Stimulated activated naive CD8-positive, alpha-beta T cell treated with anti-CD3 and anti-CD28 coated beads, Interleukin-15, Interleukin-2, amounts not matched to agents 100 ng/mL and 50 ng/mL, for 24 hours (primary cell): ENCODE data around the gene KIF16B.

Experiments
- H3K27ac Mint-ChIP-seq: one replicate; pipeline ENCODE4 v1.8.0; 2021; ENCODE audit warnings: mild to moderate bottlenecking, mixed read lengths
- H3K27me3 Mint-ChIP-seq: one replicate; pipeline ENCODE4 v1.8.0; 2021; ENCODE audit warnings: mixed read lengths
- H3K36me3 Mint-ChIP-seq: one replicate; pipeline ENCODE4 v1.8.0; 2021; ENCODE audit warnings: low read depth, mixed read lengths
- H3K4me1 Mint-ChIP-seq: one replicate; pipeline ENCODE4 v1.8.0; 2021; ENCODE audit warnings: low read depth, mixed read lengths
- H3K4me3 Mint-ChIP-seq: one replicate; pipeline ENCODE4 v1.8.0; 2021; ENCODE audit warnings: mild to moderate bottlenecking, mixed read lengths
- H3K9me3 Mint-ChIP-seq: one replicate; pipeline ENCODE4 v1.8.0; 2021; ENCODE audit warnings: mixed read lengths

KIF16B gene

GRCh38 chr20:16553684-16554083 lies 19.6 kb downstream of the KIF16B start:
- H3K36me3 Mint-ChIP-seq: peaks cover 8% of the 10 kb centered on the region
- no peaks in the 10 kb centered on the region for H3K4me1 Mint-ChIP-seq
- H3K27ac Mint-ChIP-seq: no peak overlapping the region
- no peak overlapping the region for H3K4me3 Mint-ChIP-seq
- H3K27me3 Mint-ChIP-seq: no peaks in the 10 kb centered on the region
- peaks cover 4% of the 10 kb centered on the region for H3K9me3 Mint-ChIP-seq

GRCh38 chr20:16553101-16553500 lies 20.1 kb downstream of the KIF16B start:
- peaks cover 8% of the 10 kb centered on the region for H3K36me3 Mint-ChIP-seq
- no peaks in the 10 kb centered on the region for H3K4me1 Mint-ChIP-seq
- H3K9me3 Mint-ChIP-seq: peaks cover 4% of the 10 kb centered on the region
- H3K4me3 Mint-ChIP-seq: no peak overlapping the region
- no peak overlapping the region for H3K27ac Mint-ChIP-seq
- H3K27me3 Mint-ChIP-seq: no peaks in the 10 kb centered on the region

GRCh38 chr20:16552015-16552414 lies 21.2 kb downstream of the KIF16B start:
- Mint-ChIP-seq H3K9me3 (peaks cover 4% of the 10 kb centered on the region), H3K27ac (no peak overlapping the region), H3K27me3 (no peaks in the 10 kb centered on the region), H3K4me1 (no peaks in the 10 kb centered on the region), H3K4me3 (no peak overlapping the region), H3K36me3 (peaks cover 8% of the 10 kb centered on the region)

- H3K4me1 Mint-ChIP-seq: no peaks in the 10 kb centered on the region
- H3K36me3 Mint-ChIP-seq: peaks cover 8% of the 10 kb centered on the region
- no peak overlapping the region for H3K4me3 Mint-ChIP-seq
- H3K27me3 Mint-ChIP-seq: no peaks in the 10 kb centered on the region
- H3K27ac Mint-ChIP-seq: no peak overlapping the region
- H3K9me3 Mint-ChIP-seq: peaks cover 4% of the 10 kb centered on the region
These were observed 21.6 kb downstream of the KIF16B start for GRCh38 chr20:16551607-16552006.

GRCh38 chr20:16548068-16548672 lies 25.1 kb downstream of the KIF16B start:
- Mint-ChIP-seq H3K4me1 (no peaks in the 10 kb centered on the region), H3K27me3 (no peaks in the 10 kb centered on the region), H3K9me3 (peaks cover 4% of the 10 kb centered on the region), H3K36me3 (peaks cover 7% of the 10 kb centered on the region), H3K27ac (no peak overlapping the region), H3K4me3 (no peak overlapping the region)

GRCh38 chr20:16544949-16545348 lies 28.3 kb downstream of the KIF16B start:
- Mint-ChIP-seq H3K9me3 (no peaks in the 10 kb centered on the region), H3K27ac (no peak overlapping the region), H3K27me3 (no peaks in the 10 kb centered on the region), H3K36me3 (no peaks in the 10 kb centered on the region), H3K4me3 (no peak overlapping the region), H3K4me1 (no peaks in the 10 kb centered on the region)

- Mint-ChIP-seq H3K4me3 (no peak overlapping the region), H3K4me1 (peaks cover 3% of the 10 kb centered on the region), H3K36me3 (no peaks in the 10 kb centered on the region), H3K27ac (no peak overlapping the region), H3K9me3 (no peaks in the 10 kb centered on the region), H3K27me3 (no peaks in the 10 kb centered on the region)
These were observed 30.8 kb downstream of the KIF16B start for GRCh38 chr20:16542477-16542876.

- H3K9me3 Mint-ChIP-seq: no peaks in the 10 kb centered on the region
- H3K4me1 Mint-ChIP-seq: peaks cover 3% of the 10 kb centered on the region
- no peak overlapping the region for H3K27ac Mint-ChIP-seq
- H3K4me3 Mint-ChIP-seq: no peak overlapping the region
- no peaks in the 10 kb centered on the region for H3K27me3 Mint-ChIP-seq
- H3K36me3 Mint-ChIP-seq: no peaks in the 10 kb centered on the region
These were observed 31.4 kb downstream of the KIF16B start for GRCh38 chr20:16541878-16542277.

- no peak overlapping the region for H3K4me3 Mint-ChIP-seq
- no peaks in the 10 kb centered on the region for H3K36me3 Mint-ChIP-seq
- H3K9me3 Mint-ChIP-seq: no peaks in the 10 kb centered on the region
- H3K4me1 Mint-ChIP-seq: peaks cover 3% of the 10 kb centered on the region
- H3K27ac Mint-ChIP-seq: no peak overlapping the region
- H3K27me3 Mint-ChIP-seq: no peaks in the 10 kb centered on the region
These were observed 32.0 kb downstream of the KIF16B start for GRCh38 chr20:16541226-16541625.

- Mint-ChIP-seq H3K9me3 (no peaks in the 10 kb centered on the region), H3K36me3 (no peaks in the 10 kb centered on the region), H3K4me1 (peaks cover 3% of the 10 kb centered on the region), H3K27ac (no peak overlapping the region), H3K27me3 (no peaks in the 10 kb centered on the region), H3K4me3 (no peak overlapping the region)
These were observed 33.8 kb downstream of the KIF16B start for GRCh38 chr20:16539280-16540021.

- Mint-ChIP-seq H3K36me3 (no peaks in the 10 kb centered on the region), H3K27me3 (no peaks in the 10 kb centered on the region), H3K4me1 (peaks cover 3% of the 10 kb centered on the region), H3K4me3 (no peak overlapping the region), H3K27ac (no peak overlapping the region), H3K9me3 (no peaks in the 10 kb centered on the region)
These were observed 34.5 kb downstream of the KIF16B start for GRCh38 chr20:16538779-16539178.

GRCh38 chr20:16537918-16538317 lies 35.3 kb downstream of the KIF16B start:
- peaks cover 3% of the 10 kb centered on the region for H3K4me1 Mint-ChIP-seq
- H3K36me3 Mint-ChIP-seq: no peaks in the 10 kb centered on the region
- H3K27ac Mint-ChIP-seq: no peak overlapping the region
- no peaks in the 10 kb centered on the region for H3K9me3 Mint-ChIP-seq
- H3K4me3 Mint-ChIP-seq: no peak overlapping the region
- no peaks in the 10 kb centered on the region for H3K27me3 Mint-ChIP-seq

- Mint-ChIP-seq H3K36me3 (no peaks in the 10 kb centered on the region), H3K27me3 (no peaks in the 10 kb centered on the region), H3K27ac (no peak overlapping the region), H3K4me1 (peaks cover 3% of the 10 kb centered on the region), H3K9me3 (no peaks in the 10 kb centered on the region), H3K4me3 (no peak overlapping the region)
These were observed 36.1 kb downstream of the KIF16B start for GRCh38 chr20:16537025-16537665.

- Mint-ChIP-seq H3K36me3 (no peaks in the 10 kb centered on the region), H3K4me3 (no peak overlapping the region), H3K27me3 (no peaks in the 10 kb centered on the region), H3K27ac (no peak overlapping the region), H3K4me1 (peaks cover 3% of the 10 kb centered on the region), H3K9me3 (no peaks in the 10 kb centered on the region)
These were observed 38.0 kb downstream of the KIF16B start for GRCh38 chr20:16535277-16535676.

- Mint-ChIP-seq H3K36me3 (no peaks in the 10 kb centered on the region), H3K27me3 (no peaks in the 10 kb centered on the region), H3K9me3 (no peaks in the 10 kb centered on the region), H3K4me1 (peaks cover 3% of the 10 kb centered on the region), H3K4me3 (no peak overlapping the region), H3K27ac (no peak overlapping the region)
These were observed 39.7 kb downstream of the KIF16B start for GRCh38 chr20:16533502-16533901.
